HS-5 (cell line): ENCODE data around the gene RYR1.
"Not testable (repeated sequence)": the region's sequence is repeated elsewhere in the genome, so short reads cannot be mapped to it uniquely, and the experiment has no call there.

Experiments
- DNase-seq: peaks from one replicate; pipeline ENCODE4 v3.0.0-alpha.2; 2012; ENCODE audit warnings: low read depth

The RYR1 gene

DNA sequence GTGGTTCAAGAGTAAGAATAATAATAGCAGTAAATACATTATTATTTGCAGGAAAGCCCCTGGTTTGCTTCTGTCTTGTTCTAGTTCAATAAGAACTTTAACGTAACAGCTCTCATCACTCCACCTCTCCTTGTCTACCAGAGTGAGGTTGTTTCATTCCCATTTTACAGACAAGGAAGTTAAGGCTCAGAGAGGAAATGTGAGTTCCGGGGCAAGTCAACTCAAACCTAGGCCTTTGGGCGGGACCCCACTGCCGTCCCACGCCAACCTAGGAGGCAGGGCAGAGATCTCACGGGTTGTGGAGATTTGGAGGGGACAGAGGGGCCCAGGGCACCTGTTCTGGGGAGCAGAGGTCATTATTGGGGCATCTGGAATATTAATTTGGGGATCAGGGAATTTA is 182.8 kb downstream of the RYR1 start:
- DNase-seq: no peak

DNA sequence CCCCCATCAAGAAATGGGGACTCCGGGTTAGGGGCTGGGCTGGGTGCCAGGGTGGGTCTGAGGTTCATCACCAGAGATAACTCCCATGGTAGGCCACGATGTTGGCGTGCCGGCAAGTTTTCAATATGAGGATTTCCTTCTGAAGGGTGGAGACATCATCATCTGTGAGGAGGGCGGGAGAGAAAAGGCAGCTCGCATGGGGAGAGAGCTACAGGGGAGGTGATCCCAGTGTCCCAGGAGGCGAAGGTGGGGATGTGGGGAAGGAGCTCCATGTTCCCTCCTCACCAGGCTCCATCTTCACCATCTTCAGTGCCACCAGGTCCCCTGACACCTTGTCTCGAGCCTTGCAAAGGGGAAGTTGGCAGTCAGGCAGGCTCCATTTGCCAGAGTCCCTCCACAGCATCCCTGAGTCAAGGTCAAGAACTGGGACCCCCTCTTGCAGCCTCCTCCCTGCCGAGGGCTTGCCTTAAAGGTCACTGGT is 183.8 kb downstream of the RYR1 start:
- DNase-seq: no peak

DNA sequence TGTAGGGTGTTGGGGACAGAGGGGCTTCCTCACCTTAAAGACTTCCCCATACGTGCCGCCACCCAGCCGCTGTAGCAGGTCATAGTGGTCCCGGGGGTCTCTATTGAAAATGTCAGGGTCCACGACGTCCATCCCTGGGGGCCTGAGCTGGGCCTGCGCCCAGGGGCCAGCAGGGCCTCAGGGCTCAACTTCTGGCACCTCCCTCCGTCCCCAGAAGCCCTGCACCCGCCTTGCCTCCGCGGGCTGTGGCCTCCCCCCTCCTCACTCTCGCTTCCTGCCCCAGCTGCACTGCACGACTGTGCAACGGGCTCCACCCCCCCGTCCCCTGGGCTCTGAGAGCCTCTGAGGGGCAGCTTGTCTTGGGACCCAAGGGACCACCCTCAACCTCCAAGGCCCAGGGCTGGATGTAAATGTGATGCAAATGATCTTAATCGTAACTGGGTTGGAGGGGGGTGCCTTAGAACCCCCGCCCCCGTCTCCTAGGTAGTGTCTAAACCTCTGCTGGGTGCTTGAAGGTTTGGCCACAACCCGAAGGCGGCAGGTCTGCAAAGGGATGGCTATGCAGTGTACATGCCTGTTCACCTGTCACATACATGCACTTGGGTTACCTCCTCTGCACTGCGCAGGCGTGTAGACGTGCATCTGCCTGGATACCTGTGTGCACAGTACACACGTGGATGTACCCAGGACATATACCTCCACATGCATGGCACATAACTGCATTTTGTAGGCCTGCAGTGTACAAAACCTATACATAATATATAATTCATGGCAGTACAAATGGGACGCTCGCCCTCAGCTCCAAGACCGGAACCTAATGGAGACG is 184.5 kb downstream of the RYR1 start, which contains the start of gene MAP4K1:
Gene MAP4K1, minus strand, starts transcription at position 190 of the 826 bp plus-strand sequence. Its CDS starts 58 bp downstream, at position 132.
- DNase-seq: no peak

DNA sequence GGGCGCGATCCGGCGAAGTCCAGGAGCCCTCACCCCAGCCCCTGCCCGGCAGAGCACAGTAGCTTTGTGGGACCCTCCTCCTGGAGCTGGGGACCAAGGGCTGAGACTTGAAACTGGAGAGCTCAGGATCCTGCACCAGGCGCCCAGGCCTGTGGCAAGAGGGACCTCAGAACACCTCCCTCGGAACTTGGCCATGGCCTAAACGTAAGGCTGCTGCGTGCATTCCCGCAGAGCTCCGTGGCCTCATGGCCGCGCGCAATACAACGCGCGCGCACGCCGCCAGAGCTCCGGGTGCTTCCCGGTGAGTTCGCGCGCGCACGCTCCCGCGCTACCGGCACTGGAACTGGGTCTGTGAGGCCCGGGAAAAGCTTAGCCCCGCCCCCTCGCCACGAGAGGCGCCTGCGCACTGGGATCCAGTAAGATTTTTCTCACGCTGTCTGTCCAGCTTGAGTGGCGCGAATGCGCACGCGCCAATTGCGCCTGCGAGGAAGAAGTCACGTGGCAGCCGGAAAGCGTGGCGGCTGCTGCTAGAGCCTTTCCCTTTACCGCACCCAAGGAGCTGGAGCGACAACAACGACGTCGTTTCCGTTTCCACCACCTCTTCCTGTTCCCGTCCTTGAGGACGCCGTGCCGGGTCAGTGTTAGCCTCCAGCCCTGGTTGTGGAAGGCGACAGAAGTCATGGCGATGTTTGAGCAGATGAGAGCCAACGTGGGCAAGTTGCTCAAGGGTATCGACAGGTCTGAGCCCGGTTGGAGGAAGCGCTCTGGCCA is 185.3 kb downstream of the RYR1 start, which contains the start of gene EIF3K:
Gene EIF3K, plus strand, starts transcription at position 599 of the 771 bp plus-strand sequence. Its CDS starts 81 bp downstream, at position 680.
- peak; percentile 93 for DNase-seq

DNA sequence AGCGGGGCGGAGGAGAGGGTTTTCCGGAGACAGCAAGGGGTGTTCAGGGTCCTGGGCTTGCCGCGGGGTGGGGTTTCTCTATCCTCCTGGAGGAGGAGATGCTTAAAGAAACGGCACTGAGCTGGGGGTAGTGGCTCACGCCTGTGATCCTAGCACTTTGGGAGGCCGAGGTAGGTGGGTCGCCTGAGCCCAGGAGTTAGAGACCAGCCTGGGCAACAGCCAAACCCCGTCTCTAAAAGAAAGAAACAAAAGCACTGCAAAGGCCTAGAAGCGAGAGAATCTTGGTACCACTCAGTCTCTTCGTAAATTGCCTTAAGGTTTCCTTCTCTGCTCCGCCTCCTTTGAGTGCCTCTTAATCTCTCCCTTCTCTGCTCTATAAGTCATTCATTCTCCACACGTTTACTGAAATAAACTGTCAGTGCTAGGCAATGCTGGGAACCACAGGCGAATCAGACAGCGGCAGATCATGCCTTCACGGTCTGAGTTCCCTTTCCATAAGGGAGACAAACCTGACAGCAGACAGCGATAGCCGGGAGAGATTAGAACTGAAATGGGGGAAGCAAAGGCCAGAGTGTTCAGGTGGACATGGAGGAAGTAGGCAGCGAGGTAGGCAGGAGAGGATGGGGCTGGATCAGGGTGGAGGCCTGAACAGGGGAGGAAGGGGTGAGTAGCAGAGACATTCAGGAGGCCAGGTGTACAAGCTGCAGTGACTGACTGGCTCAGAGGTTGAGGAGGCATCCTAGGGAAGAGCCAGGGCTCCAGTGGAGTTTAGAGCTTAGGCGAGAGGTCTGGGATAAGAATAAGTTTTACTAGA is 186.1 kb downstream of the RYR1 start:
- no peak for DNase-seq

DNA sequence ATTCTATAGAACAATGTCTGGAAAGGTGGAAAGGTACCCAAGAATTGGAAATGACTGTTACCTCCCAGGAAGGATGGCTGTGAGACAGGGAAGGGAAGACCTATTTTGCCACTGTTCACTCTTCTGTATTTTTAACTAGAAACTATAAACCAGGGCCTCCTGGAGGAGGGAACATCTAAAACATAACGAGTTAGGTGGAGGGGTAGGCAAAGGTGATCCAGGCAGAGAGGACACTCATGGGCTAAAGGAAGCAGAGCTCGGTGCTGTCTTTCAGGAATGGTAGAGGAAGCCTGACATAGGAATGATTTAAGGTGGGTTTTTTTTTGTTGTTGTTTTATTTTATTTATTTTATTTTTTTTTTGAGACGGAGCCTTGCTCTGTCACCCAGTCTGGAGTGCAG is 191.3 kb downstream of the RYR1 start:
- DNase-seq: no peak

DNA sequence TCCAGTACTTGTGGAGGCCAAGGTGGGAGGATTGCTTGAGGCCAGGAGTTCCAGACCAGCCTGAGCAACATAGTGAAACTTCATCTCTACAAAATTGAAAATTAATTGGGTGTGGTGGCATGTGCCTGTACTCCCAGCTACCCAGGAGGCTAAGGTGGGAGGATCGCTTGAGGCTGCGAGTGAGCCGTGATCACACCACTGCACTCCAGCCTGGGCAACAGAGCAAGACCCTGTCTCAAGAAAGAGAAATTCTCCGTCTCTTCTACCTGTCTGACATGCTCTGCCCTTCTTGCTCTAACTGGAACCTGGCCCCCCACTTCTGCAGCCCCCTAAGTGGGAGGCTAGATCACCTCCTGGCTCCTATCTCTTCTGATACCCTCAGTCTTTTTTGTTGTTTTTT is 192.9 kb downstream of the RYR1 start:
- DNase-seq: no peak

DNA sequence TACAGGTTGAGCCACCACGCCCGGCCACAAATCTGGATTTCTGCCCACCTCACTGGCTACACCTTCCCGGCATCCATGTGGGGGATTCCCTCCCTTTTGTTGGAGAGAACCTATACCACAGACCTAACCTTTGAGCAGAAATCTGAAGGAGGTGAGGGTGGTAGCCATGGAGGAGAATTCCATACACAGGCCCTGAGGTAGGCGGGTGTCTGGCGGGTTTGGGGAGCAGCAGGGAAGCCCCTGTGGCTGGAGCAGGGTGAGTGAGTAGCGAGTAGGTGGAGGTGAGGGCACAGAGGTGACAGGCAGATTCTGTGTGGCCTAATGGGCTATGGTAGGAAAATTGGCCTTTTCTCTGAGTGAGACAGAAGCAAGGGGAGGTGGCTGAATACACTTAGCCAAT is 196.1 kb downstream of the RYR1 start:
- no peak for DNase-seq

DNA sequence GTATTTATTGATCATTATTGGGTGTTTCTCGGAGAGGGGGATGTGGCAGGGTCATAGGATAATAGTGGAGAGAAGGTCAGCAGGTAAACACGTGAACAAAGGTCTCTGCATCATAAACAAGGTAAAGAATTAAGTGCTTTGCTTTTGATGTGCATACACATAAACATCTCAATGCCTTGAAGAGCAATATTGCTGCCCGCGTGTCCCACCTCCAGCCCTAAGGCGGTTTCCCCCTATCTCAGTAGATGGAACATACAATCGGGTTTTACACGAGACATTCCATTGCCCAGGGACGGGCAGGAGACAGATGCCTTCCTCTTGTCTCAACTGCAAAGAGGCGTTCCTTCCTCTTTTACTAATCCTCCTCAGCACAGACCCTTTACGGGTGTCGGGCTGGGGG is 197.8 kb downstream of the RYR1 start:
- DNase-seq: not testable (repeated sequence)

DNA sequence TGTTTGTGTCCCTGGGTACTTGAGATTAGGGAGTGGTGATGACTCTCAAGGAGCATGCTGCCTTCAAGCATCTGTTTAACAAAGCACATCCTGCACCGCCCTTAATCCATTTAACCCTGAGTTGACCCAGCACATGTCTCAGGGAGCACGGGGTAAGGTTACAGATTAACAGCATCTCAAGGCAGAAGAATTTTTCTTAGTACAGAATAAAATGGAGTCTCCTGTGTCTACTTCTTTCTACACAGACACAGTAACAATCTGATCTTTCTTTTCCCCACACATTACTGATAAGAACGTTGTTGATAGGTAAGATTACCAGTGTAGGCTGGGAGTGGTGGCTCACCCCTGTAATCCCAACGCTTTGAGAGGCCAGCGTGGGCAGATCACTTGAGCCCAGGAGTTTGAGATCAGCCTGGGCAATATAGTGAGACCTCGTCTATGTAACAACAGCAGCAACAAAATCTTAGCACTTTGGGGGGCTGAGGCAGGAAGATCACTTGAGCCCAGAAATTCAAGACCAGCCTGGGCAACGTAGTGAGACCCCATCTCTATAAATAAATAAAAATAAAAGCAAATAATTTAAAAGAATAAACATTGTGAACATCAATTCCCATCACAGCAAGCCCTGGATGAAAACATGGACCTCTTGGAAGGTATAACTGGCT is 198.5 kb downstream of the RYR1 start:
- not testable (repeated sequence) for DNase-seq

DNA sequence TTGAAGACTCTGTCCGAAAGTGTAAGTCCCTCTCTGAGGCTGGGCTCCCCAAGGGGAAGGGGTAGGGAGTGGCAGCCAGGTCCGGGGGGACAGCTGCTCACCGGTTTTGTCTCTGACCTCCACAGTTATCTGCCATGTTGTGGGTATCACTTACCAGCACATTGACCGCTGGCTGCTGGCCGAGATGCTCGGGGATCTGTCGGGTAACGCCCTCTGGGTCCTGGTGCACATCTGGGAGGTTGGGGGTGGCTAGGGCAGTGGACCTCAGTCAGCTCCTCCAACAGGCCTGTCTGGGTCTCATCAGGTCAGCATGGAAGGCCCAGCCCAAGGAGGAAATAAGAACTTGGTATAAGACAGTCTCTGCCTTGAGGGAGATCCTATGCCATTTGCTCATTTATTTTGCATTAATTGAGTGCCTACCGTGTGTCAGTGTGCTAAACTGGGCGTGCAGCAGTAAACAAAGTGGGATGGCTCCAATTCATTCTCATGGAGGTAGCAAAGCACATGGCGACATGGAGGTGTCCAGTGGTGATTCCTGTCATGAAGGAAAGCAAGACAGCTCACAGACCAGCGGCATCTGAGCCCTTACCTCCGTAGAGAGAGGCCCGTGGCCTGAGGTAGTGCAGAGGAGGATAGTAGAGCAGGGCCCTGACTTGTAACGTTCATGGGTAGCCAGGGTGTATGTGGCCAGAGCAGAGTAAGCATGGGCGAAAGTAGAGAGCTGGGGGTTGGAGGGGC is 199.2 kb downstream of the RYR1 start:
- no peak for DNase-seq

DNA sequence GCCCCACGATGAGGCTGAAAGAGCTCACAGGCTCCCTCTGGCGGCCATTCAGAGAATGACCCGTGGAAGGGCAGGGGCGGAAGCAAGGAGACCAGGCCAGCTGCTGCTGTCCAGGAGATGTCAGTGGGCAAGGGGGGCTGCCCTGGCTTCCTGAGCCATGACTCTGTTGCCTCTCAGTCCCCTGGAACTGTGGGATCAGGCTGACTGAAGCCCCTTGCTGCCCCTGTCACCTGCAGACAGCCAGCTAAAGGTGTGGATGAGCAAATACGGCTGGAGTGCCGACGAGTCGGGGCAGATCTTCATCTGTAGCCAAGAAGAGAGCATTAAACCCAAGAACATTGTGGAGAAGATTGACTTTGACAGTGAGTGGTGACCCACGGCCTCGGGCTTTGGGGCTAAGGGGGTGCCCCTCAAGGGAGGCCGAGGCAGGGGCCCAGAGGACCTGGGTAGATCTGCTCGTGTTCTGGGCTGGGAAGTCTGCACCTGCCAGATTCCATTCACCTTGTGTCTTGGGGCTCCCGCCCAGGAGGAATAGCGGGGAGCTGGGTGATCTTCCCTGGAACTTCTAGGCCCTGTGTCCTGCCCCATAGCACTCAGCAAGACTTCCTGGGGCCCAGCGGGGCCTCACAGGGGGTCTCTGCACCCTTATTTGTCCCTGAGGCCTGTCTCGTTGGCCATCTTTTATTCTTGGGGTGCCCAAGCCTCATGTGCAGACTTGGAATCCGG is 201.4 kb downstream of the RYR1 start:
- DNase-seq: no peak

DNA sequence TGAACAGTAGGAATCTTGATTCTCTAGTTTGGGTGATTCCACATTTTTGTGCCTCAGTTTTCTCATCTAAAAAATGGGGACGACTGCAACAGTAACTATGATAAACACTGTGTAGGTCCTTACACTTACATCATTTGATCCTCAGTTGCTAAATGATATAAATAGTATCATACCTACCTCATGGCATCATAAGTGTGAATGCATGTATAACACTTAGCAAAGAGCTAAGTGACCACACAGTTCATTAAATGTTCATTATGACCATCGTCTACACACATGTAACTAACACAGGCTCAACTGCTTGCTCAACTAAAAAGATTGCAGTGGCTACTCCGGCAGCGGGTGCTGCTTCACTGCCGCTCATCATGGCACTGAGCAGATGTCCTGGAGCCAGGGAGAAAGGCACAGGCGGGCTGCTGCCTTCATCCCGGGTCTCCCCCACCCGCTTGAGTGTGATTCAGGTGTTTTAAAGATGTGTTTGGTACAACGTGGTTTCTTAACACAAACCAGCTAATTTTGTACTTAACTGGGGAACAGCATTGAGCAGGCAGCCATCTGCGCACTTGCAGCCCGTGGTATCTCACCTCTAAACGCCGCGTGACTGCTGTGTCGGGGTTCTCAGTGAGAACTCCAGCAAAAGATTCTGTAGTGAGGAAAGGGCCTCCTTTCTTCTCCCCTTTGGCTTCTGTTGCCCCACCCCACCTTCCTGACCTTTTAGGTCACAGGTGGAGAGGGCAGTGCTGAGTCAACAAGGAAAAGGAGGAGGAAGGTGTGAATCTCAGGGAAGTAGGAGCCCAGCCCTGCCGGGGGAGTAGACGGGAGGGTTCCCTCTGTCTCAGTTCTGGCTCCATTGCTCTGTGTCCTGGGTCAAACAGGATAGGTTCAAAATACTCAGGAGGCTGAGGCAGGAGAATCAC is 202.2 kb downstream of the RYR1 start:
- DNase-seq: no peak
